BJ (cell line): Measurements from ENCODE around the gene PPP4C. TPM values are rescaled to one million over a fixed set of nuclear protein-coding genes. Genes with fewer than 3 reads are reported as not detected.
A peak's percentile ranks its signal among the peaks of the same experiment; 100 is the strongest.
"Not testable (repeated sequence)": the region's sequence is repeated elsewhere in the genome, so short reads cannot be mapped to it uniquely, and the experiment has no call there.

Experiments
- CTCF ChIA-PET: fragments of 350-600 bp; formaldehyde crosslinking; extraction: SDS; loops from one replicate; lab custom pipeline; 2021; ENCODE audit warnings: antibody characterized with exemption, inconsistent platforms; lab: Yijun Ruan, JAX
- POLR2A ChIA-PET: fragments of 300-600 bp; sonication (Branson Sonifier 250); formaldehyde crosslinking; extraction: SDS; loops from one replicate; lab custom pipeline; 2021; ENCODE audit warnings: antibody characterized with exemption; lab: Charles Lee
- DNase-seq: peaks from one replicate; pipeline ENCODE4 v3.0.0-alpha.2; 2011; ENCODE audit warnings: low read depth
- H3K27me3 ChIP-seq: 2 replicates; pipeline ENCODE4 v1.6.0; 2011; ENCODE audit warnings: low read length; ENCODE audit not compliant: control insufficient read depth, insufficient read depth
- H3K36me3 ChIP-seq: 2 replicates; pipeline ENCODE4 v1.5.1; 2011; ENCODE audit warnings: low read length; ENCODE audit not compliant: control insufficient read depth, insufficient read depth
- H3K4me3 ChIP-seq: 2 replicates; pipeline ENCODE4 v1.5.1; 2011; ENCODE audit warnings: low read depth, mild to moderate bottlenecking, control low read depth, low read length
- CTCF ChIP-seq: IDR thresholded peaks from 2 replicates; pipeline ENCODE4 v1.5.1; 2011; ENCODE audit warnings: low read depth, mild to moderate bottlenecking, control low read depth, inconsistent platforms, low read length, moderate library complexity; ENCODE audit not compliant: insufficient read depth
- polyA plus RNA-seq: library from polyadenylated mRNA; depleted of rRNA; stranded (reverse); fragments of >200 nt; gene quantifications from 2 replicates; pipeline ENCODE4 v1.2.3, GENCODE V29; 2011

The PPP4C gene
- polyA plus RNA-seq, 1 experiment, result 209 TPM

GRCh38 chr16:30112197-30113030 lies 36.6 kb downstream of the PPP4C start:
- ChIA-PET POLR2A (interaction anchor here (0.6 kb wide), 1 partner anchor 68 kb away, joined by 15 read pairs; no protein-coding TSS in a partner anchor), CTCF (interaction anchor here (0.6 to 4.6 kb wide), 15 partner anchors 9 to 297 kb away, joined by 3 to 25 read pairs (median 5); partner anchors contain the start of genes MAPK3, TBX6, YPEL3 and ZNF771)
- H3K27me3 ChIP-seq, result no peaks in the 10 kb centered on the region
- TF ChIP-seq CTCF, result peak; percentile 74
- peaks cover 22% of the 10 kb centered on the region for H3K36me3 ChIP-seq
- H3K4me3 ChIP-seq, result no peak overlapping the region
- no peak for DNase-seq

- Histone ChIP-seq H3K27me3 (no peaks in the 10 kb centered on the region), H3K4me3 (no peak within 1 kb of the TSS), H3K36me3 (peaks cover 24% of the 10 kb centered on the region)
- POLR2A ChIA-PET, result no interaction called here
- no peak for TF ChIP-seq CTCF
- no peak for DNase-seq
- CTCF ChIA-PET, result interaction anchor here (0.6 to 4.6 kb wide), 12 partner anchors 8 to 296 kb away, joined by 3 to 25 read pairs (median 6); partner anchors contain the start of genes MAPK3, TBX6 and ZNF771
Measured at GRCh38 chr16:30113031-30113710, 37.4 kb downstream of the PPP4C start, which contains the start of gene GDPD3. TSS of gene GDPD3 (minus strand) at chr16:30113537. CDS start at chr16:30113478, 59 bp downstream.

- H3K36me3 ChIP-seq, result peaks cover 22% of the 10 kb centered on the region
- H3K4me3 ChIP-seq, result no peak overlapping the region
- CTCF ChIA-PET, result interaction anchor here (0.8 to 4.6 kb wide), 7 partner anchors 8 to 295 kb away, joined by 4 to 25 read pairs (median 12); partner anchors contain the start of genes MAPK3 and TBX6
- DNase-seq, result no peak
- H3K27me3 ChIP-seq, result no peaks in the 10 kb centered on the region
- no peak for TF ChIP-seq CTCF
- POLR2A ChIA-PET, result no interaction called here
Measured at GRCh38 chr16:30113711-30114333, 38.0 kb downstream of the PPP4C start.

DNA sequence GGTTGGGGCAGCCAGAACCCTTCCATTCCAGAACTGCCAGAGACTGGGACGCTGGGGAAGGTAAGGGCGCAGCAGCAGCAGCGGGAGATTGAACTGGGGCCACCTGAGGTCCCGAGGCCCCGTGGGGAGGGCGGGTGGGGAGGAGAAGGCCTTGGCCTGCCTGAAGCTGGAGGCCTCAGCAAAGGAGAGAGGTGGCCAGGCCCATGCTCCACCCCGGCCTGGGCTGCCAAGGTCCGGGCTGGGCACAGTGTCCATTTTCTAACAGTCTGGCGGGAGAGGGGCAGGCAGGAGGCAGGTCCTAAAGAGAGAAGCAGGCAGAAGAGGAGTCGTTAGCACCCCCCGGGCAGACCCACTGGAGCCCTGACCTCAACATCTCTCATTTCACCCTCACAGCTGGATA lies 38.6 kb downstream of the PPP4C start:
- Histone ChIP-seq H3K27me3 (no peaks in the 10 kb centered on the region), H3K36me3 (peaks cover 22% of the 10 kb centered on the region), H3K4me3 (no peak overlapping the region)
- POLR2A ChIA-PET, result no interaction called here
- TF ChIP-seq CTCF, result no peak
- no peak for DNase-seq
- CTCF ChIA-PET, result interaction anchor here (2.4 to 4.6 kb wide), 4 partner anchors 10 to 23 kb away, joined by 12 to 25 read pairs (median 18); partner anchors contain the start of genes MAPK3 and TBX6

DNA sequence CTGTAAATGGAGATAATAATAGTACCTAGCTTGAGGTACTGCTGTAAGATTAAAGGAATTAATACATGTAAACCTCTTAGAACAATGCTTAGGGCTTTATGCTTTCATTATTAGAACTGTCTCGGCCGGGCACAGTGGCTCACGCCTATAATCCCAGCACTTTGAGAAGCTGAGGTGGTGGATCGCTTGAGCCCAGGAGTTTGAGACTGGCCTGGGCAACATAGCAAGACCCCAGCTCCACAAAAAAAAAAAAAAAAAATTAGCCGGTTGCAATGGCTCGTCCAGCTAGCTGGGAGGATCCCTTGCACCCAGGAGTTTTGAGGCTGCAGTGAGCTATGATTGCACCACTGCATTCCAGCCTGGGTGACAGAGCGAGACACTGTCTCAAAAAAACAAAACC lies 39.0 kb downstream of the PPP4C start:
- H3K36me3 ChIP-seq, result peaks cover 22% of the 10 kb centered on the region
- POLR2A ChIA-PET, result interaction anchor here (0.6 kb wide), 1 partner anchor 67 kb away, joined by 10 read pairs; no protein-coding TSS in a partner anchor
- CTCF ChIA-PET, result interaction anchor here (3.4 to 4.6 kb wide), 3 partner anchors 9 to 23 kb away, joined by 16 to 25 read pairs (median 21); partner anchors contain the start of genes MAPK3 and TBX6
- not testable (repeated sequence) for H3K27me3 ChIP-seq, DNase-seq, H3K4me3 ChIP-seq
